A673 (cell line): Measurements from ENCODE around the gene CSNK1D. TPM values are rescaled to one million over a fixed set of nuclear protein-coding genes. Genes with fewer than 3 reads are reported as not detected.
"Not testable (repeated sequence)": the region's sequence is repeated elsewhere in the genome, so short reads cannot be mapped to it uniquely, and the experiment has no call there.

Source experiments
- BruUV-seq: library from RNA; stranded (reverse); fragments of 400-500 nt; replicated peaks from 2 replicates; lab custom pipeline; 2021; lab: Mats Ljungman, UMichigan
- CTCF ChIA-PET: fragments of 300-600 bp; sonication (Branson Sonifier 250); formaldehyde crosslinking; loops from one replicate; lab custom pipeline; 2022; ENCODE audit warnings: antibody characterized with exemption; lab: Charles Lee
- POLR2A ChIA-PET: fragments of 300-600 bp; sonication (Branson Sonifier 250); formaldehyde crosslinking; loops from one replicate; lab custom pipeline; 2022; ENCODE audit warnings: antibody characterized with exemption; ENCODE audit not compliant: low non-redundant PET; lab: Charles Lee
- DNase-seq: peaks from one replicate; pipeline ENCODE4 v3.0.0-alpha.2; 2015; ENCODE audit warnings: low spot score
- H3K27ac ChIP-seq: fragments of 200-600 bp; sonication (generic); 2 replicates; pipeline ENCODE4 v1.5.1; 2016; ENCODE audit warnings: mixed run types, low read depth, mild to moderate bottlenecking, mixed read lengths, antibody characterized with exemption, low read length; ENCODE audit not compliant: poor library complexity, severe bottlenecking
- H3K27me3 ChIP-seq: fragments of 200-600 bp; sonication (generic); replicated peaks from 2 replicates; pipeline ENCODE4 v1.6.1; 2017; ENCODE audit warnings: mixed run types, low read depth, mild to moderate bottlenecking, mixed read lengths, antibody characterized with exemption, low read length; ENCODE audit not compliant: insufficient read depth, poor library complexity
- H3K36me3 ChIP-seq: fragments of 200-600 bp; sonication (generic); 2 replicates; pipeline ENCODE4 v1.6.1; 2016; ENCODE audit warnings: mixed run types, mild to moderate bottlenecking, mixed read lengths, antibody characterized with exemption, low read length; ENCODE audit not compliant: insufficient read depth, poor library complexity, severe bottlenecking
- H3K4me1 ChIP-seq: fragments of 200-600 bp; sonication (generic); 2 replicates; pipeline ENCODE4 v1.6.1; 2017; ENCODE audit warnings: mixed run types, mild to moderate bottlenecking, mixed read lengths, antibody characterized with exemption, low read length; ENCODE audit not compliant: insufficient read depth, poor library complexity, severe bottlenecking
- H3K4me3 ChIP-seq: fragments of 200-600 bp; sonication (generic); 2 replicates; pipeline ENCODE4 v1.5.1; 2016; ENCODE audit warnings: low read depth, mixed run types, mild to moderate bottlenecking, mixed read lengths, low read length; ENCODE audit not compliant: poor library complexity, severe bottlenecking
- H3K9me3 ChIP-seq: fragments of 200-600 bp; sonication (generic); 2 replicates; pipeline ENCODE4 v1.6.1; 2016; ENCODE audit warnings: mixed run types, low read depth, mild to moderate bottlenecking, mixed read lengths, antibody characterized with exemption, low read length; ENCODE audit not compliant: poor library complexity, severe bottlenecking
- CTCF ChIP-seq: fragments of 300-800, 200-600 bp; sonication (generic); conservative IDR thresholded peaks from 2 replicates; pipeline ENCODE4 v1.5.1; 2017; ENCODE audit warnings: low read depth, mild to moderate bottlenecking, antibody characterized with exemption, low read length, moderate library complexity, mixed read lengths
- EZH2 ChIP-seq: fragments of 200-600 bp; sonication (generic); IDR thresholded peaks from 2 replicates; pipeline ENCODE4 v1.6.1; 2017; ENCODE audit warnings: borderline replicate concordance, low read depth, mild to moderate bottlenecking, mixed read lengths, antibody characterized with exemption, low read length; ENCODE audit not compliant: poor library complexity, severe bottlenecking
- intact Hi-C: fragments of 100-400 bp; cut with micrococcal nuclease; formaldehyde crosslinking; loops from one replicate; pipeline ENCODE4 v1.10.0; 2022; ENCODE audit not compliant: unreplicated experiment
- total RNA-seq: library from RNA; stranded (reverse); gene quantifications from 2 replicates; pipeline ENCODE4 v1.2.3, GENCODE V29; 2021

CSNK1D gene
- total RNA-seq, 1 experiment from 2014 or later, result 150 TPM

- Histone ChIP-seq H3K4me1 (no peaks in the 10 kb centered on the region), H3K36me3 (peaks cover 84% of the 10 kb centered on the region), H3K27ac (no peak overlapping the region), H3K9me3 (no peaks in the 10 kb centered on the region), H3K27me3 (no peaks in the 10 kb centered on the region), H3K4me3 (no peak overlapping the region)
- DNase-seq, result no peak
- CTCF ChIA-PET, result no interaction called here
- POLR2A ChIA-PET, result no interaction called here
- BruUV-seq, result no TSS peak
- TF ChIP-seq CTCF, result no peak
- TF ChIP-seq EZH2, result no peak
- intact Hi-C loops, result no loop called here
These were observed 9.9 kb downstream of the CSNK1D start for GRCh38 chr17:82263641-82264040.

DNA sequence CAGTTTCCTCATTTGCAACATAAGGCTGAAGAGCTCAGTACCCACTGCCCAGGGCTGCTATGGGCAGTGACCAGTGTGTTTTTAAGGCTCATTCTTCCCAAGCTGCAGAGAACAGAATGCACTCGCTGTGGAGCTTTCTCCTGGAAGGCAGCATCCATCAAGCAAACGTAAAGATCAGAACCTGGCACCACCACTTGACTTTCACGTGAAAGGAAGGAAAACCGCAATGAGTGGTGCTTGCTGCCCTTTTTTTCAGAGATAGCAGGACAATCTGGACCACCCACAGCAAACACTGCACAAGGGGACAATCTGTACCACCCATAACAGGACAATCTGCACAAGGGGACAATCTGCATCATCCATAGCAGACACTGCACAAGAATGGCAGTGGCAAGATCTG lies 11.2 kb downstream of the CSNK1D start:
- H3K4me1 ChIP-seq, result no peaks in the 10 kb centered on the region
- no TSS peak for BruUV-seq
- H3K27me3 ChIP-seq, result no peaks in the 10 kb centered on the region
- H3K36me3 ChIP-seq, result peaks cover 92% of the 10 kb centered on the region
- no peak overlapping the region for H3K4me3 ChIP-seq
- intact Hi-C loops, result no loop called here
- ChIA-PET CTCF (no interaction called here), POLR2A (interaction anchor here (0.7 kb wide), 1 partner anchor 680 kb away, joined by 3 read pairs; no protein-coding TSS in a partner anchor)
- no peak for DNase-seq
- H3K9me3 ChIP-seq, result no peaks in the 10 kb centered on the region
- no peak overlapping the region for H3K27ac ChIP-seq
- TF ChIP-seq CTCF (no peak), EZH2 (no peak)

DNA sequence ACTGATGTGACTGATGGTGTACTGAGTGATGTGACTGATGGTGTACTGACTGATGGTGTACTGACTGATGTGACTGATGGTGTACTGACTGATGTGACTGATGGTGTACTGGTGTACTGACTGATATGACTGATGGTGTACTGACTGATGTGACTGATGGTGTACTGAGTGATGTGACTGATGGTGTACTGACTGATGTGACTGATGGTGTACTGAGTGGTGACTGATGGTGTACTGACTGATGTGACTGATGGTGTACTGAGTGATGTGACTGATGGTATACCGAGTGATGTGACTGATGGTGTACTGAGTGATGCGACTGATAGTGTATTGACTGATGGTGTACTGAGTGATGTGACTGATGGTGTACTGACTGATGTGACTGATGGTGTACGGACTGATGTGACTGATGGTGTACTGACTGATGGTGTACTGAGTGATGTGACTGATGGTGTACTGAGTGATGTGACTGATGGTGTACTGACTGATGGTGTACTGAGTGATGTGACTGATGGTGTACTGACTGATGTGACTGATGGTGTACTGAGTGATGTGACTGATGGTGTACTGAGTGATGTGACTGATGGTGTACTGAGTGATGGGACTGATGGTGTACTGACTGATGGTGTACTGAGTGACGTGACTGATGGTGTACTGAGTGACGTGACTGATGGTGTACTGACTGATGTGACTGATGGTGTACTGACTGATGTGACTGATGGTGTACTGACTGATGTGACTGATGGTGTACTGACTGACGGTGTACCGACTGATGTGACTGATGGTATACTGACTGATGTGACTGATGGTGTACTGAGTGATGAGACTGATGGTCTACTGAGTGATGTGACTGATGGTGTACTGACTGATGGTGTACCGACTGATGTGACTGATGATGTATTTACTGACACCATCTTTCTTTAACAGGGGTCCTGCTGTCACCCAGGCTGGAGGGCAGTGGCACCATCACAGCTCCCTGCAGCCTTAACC lies 13.2 kb downstream of the CSNK1D start:
- POLR2A ChIA-PET, intact Hi-C loops, H3K4me3 ChIP-seq, H3K27me3 ChIP-seq, DNase-seq, BruUV-seq, H3K4me1 ChIP-seq, CTCF ChIA-PET, H3K9me3 ChIP-seq, H3K27ac ChIP-seq: not testable (repeated sequence)
- peaks cover 93% of the 10 kb centered on the region for H3K36me3 ChIP-seq
